Left ventricle myocardium inferior (tissue), 1 donor: ENCODE results near the gene KAT14. TPM values are rescaled to one million over a fixed set of nuclear protein-coding genes. Genes with fewer than 3 reads are reported as not detected.
"Not testable (repeated sequence)": the region's sequence is repeated elsewhere in the genome, so short reads cannot be mapped to it uniquely, and the experiment has no call there.

Experiments used
- DNase-seq: peaks from one replicate; pipeline ENCODE4 v3.0.0-alpha.2; 2020
- H3K27ac ChIP-seq: fragments of 200-600 bp; replicated peaks from 2 replicates; pipeline ENCODE4 v1.8.0; 2021
- H3K27me3 ChIP-seq: fragments of 200-600 bp; 2 replicates; pipeline ENCODE4 v1.8.0; 2021; ENCODE audit warnings: low read depth
- H3K36me3 ChIP-seq: fragments of 200-600 bp; 2 replicates; pipeline ENCODE4 v1.8.0; 2021
- H3K4me1 ChIP-seq: fragments of 200-600 bp; 2 replicates; pipeline ENCODE4 v1.8.0; 2021
- H3K4me3 ChIP-seq: fragments of 200-600 bp; 2 replicates; pipeline ENCODE4 v1.8.0; 2021; ENCODE audit warnings: mild to moderate bottlenecking, moderate library complexity
- H3K9me3 ChIP-seq: fragments of 200-600 bp; replicated peaks from 2 replicates; pipeline ENCODE4 v1.8.0; 2021
- intact Hi-C: fragments of 100-400 bp; cut with micrococcal nuclease; formaldehyde crosslinking; loops from one replicate; pipeline ENCODE4 v1.11.0; 2022
- total RNA-seq: library from RNA; stranded (reverse); fragmentation: NEBNext Ultra II Directional; extraction: Animal tissue kit (Norgen Biotek cat#: 25700); gene quantifications from one replicate; pipeline ENCODE4 v1.2.1, GENCODE V29; 2021
- TF ChIP-seq, protein P1 (sequence below): fragments of 200-600 bp; IDR thresholded peaks from 2 replicates; pipeline ENCODE4 v1.8.0; 2021; ENCODE audit warnings: antibody characterized with exemption, mild to moderate bottlenecking, borderline replicate concordance
- donor health status: DM: no; HTN: yes; CAD: no; lungs with severe emphysema.

KAT14 gene
- total RNA-seq, 1 donor from 2014 or later: 10.7 TPM

DNA sequence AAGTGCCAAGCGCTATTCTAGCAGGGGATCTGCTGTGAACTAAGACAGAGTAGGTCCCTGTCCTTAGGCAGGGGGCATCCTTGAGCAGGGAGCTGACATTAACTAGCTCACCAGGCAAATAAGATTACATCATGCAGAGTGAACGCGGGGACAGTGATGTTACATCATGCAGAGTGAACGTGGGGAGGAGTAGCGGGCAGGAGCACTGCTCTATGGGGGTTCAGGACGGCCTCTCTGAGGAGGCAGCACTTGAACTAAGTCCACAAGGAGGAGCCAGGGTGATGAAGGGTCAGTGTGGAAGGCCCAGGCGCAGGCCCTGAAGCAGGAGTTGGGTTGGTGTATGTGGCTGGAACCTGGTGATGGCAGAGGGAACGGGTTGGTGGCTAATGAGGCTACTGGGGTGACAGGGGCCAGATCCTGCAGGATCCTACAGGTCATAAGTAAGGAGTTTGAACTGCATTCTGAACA is 38.7 kb downstream of the KAT14 start:
- Histone ChIP-seq H3K9me3 (peaks cover 19% of the 10 kb centered on the region), H3K36me3 (peaks cover 36% of the 10 kb centered on the region), H3K27me3 (no peaks in the 10 kb centered on the region), H3K4me3 (no peak overlapping the region), H3K4me1 (no peaks in the 10 kb centered on the region), H3K27ac (no peak overlapping the region)
- intact Hi-C loops: no loop called here
- DNase-seq: no peak
- TF ChIP-seq, protein P1, sequence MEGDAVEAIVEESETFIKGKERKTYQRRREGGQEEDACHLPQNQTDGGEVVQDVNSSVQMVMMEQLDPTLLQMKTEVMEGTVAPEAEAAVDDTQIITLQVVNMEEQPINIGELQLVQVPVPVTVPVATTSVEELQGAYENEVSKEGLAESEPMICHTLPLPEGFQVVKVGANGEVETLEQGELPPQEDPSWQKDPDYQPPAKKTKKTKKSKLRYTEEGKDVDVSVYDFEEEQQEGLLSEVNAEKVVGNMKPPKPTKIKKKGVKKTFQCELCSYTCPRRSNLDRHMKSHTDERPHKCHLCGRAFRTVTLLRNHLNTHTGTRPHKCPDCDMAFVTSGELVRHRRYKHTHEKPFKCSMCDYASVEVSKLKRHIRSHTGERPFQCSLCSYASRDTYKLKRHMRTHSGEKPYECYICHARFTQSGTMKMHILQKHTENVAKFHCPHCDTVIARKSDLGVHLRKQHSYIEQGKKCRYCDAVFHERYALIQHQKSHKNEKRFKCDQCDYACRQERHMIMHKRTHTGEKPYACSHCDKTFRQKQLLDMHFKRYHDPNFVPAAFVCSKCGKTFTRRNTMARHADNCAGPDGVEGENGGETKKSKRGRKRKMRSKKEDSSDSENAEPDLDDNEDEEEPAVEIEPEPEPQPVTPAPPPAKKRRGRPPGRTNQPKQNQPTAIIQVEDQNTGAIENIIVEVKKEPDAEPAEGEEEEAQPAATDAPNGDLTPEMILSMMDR: no peak

DNA sequence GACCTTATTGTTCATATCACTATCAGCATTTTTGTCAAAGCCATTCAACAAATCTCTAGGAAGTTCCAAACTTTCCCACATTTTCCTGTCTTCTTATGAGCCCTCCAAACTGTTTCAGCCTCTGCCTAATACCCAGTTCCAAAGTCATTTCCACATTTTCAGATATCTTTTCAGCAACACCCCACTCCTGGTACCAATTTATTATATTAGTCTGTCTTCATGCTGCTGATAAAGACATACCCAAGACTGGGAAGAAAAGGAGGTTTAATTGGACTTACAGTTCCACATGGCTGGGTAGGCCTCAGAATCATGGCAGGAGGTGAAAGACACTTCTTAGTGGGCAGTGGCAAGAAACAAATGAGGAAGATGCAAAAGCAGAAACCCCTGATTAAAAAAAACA is 42.7 kb downstream of the KAT14 start:
- peaks cover 19% of the 10 kb centered on the region for H3K9me3 ChIP-seq
- H3K4me3 ChIP-seq, intact Hi-C loops, H3K27me3 ChIP-seq, H3K4me1 ChIP-seq, DNase-seq, H3K27ac ChIP-seq: not testable (repeated sequence)
- H3K36me3 ChIP-seq: peaks cover 62% of the 10 kb centered on the region

DNA sequence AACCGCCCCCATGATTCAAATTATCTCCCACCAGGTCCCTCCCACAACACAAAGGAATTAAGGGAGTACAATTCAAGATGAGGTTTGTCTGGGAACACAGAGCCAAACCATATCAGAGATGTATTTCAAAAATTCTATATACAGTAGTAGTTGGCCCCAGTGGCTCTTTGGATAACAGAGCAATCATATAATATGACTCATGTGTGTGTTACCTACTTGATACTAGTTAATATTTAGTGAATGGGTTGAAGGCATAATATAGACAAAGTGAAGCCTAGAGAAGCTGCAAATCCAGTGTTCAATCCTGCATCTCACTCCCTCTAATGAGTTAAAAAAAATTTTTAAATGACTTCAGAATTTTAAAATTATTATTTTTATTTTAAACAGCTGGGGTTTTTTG is 43.2 kb downstream of the KAT14 start:
- Histone ChIP-seq H3K36me3 (peaks cover 66% of the 10 kb centered on the region), H3K4me3 (no peak overlapping the region), H3K27me3 (no peaks in the 10 kb centered on the region), H3K27ac (no peak overlapping the region), H3K4me1 (no peaks in the 10 kb centered on the region), H3K9me3 (peaks cover 19% of the 10 kb centered on the region)
- DNase-seq: no peak
- TF ChIP-seq, protein P1: no peak
- intact Hi-C loops: no loop called here

DNA sequence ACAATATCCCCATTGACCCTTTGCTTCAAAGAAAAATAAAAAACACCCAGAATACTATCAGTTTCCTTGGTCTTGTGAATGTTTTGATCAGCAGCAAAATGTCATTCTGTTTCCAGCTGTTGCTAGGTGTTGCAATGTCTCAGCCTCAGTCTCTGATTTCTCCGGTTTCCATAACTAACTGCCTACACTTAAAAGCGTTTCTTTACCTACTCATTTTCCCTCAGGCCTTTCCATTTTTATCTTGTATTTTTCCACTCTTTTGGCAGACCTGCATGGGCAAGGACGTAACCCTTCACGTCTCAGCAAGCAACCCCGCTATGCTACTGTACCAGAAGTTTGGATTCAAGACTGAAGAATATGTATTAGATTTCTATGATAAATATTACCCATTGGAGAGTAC is 49.4 kb downstream of the KAT14 start:
- H3K4me3 ChIP-seq: no peak overlapping the region
- intact Hi-C loops: no loop called here
- H3K27ac ChIP-seq: no peak overlapping the region

DNA sequence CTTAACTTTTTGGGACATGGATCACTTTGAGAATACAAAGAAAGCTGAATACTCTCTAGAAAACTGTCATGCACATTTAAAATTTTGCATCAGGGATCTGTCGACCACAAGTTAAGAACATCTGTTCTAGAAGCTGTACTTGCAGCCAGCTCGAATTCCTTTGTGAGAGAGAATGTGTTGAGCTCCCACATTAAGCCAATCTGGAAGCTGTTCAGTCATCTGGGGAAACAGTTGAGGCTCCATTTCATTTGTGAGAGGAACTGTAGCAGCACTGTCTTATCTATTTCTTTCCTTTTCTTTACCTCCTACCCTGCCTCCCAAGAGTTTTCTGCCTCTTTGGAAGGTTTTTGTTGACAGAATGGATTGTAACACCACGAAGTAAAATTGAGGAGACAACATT is 50.8 kb downstream of the KAT14 start:
- H3K27ac ChIP-seq: no peak overlapping the region
- intact Hi-C loops: no loop called here
- no peaks in the 10 kb centered on the region for H3K4me1 ChIP-seq
- peaks cover 54% of the 10 kb centered on the region for H3K36me3 ChIP-seq
- H3K4me3 ChIP-seq: no peak overlapping the region
- H3K27me3 ChIP-seq: no peaks in the 10 kb centered on the region
- no peaks in the 10 kb centered on the region for H3K9me3 ChIP-seq
- TF ChIP-seq, protein P1: no peak
- no peak for DNase-seq

More for the DNA sequence above, 49.4 kb downstream of the KAT14 start:
- Histone ChIP-seq H3K27me3 (no peaks in the 10 kb centered on the region), H3K36me3 (peaks cover 68% of the 10 kb centered on the region), H3K9me3 (no peaks in the 10 kb centered on the region), H3K4me1 (no peaks in the 10 kb centered on the region)
- TF ChIP-seq, protein P1: no peak
- no peak for DNase-seq

DNA sequence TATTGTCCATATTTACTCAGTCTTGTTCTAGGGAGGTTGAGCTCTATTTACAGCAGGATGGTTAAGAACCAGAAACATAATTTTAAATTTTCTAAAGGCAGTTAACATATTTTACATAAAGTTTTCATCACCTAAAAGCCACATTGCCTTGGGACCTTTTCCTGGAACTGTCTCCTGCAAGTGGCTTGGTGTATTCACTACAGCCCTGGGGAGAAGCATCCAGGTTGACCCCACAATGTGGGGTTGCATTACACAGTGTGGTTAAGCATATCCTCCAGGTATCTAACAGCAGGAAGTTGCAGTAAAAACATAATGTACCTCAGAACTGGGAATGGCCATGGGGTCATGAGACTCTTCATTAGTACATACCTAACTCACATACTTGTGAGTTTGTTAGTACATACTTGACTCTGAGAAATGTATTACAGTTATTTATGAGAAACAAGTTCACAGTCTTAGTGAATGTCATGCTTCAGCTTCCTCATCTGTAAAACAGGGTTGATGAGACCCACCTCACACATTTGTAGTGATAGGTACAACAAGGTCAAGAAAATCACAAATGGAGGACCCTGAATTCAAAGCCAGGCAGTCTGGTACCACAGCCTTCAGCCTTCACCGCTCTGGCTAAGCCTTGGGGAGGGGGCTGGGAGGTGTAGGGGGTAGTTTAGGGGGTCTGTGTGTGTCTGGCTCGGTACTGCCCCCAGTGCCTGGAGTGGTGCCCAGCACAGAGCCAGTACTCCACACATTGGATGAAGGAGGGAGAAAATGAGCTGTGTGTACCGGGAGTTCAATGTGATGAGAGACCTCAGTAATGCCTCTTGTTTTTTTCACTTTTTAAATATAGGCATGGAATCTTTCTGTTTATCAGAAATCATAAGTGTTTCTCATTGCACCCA is 52.9 kb downstream of the KAT14 start:
- intact Hi-C loops: loop anchor here (2.0 kb wide), 1 partner anchor 26 kb away; no protein-coding TSS in a partner anchor
- no peak overlapping the region for H3K4me3 ChIP-seq
- H3K27ac ChIP-seq: no peak overlapping the region
- no peaks in the 10 kb centered on the region for H3K9me3 ChIP-seq
- TF ChIP-seq, protein P1: no peak
- H3K36me3 ChIP-seq: peaks cover 33% of the 10 kb centered on the region
- no peak for DNase-seq
- no peaks in the 10 kb centered on the region for H3K27me3 ChIP-seq
- no peaks in the 10 kb centered on the region for H3K4me1 ChIP-seq
